K562 (cell line): ENCODE data around the gene TMEFF2. TPM values are rescaled to one million over a fixed set of nuclear protein-coding genes. Genes with fewer than 3 reads are reported as not detected.

Experiments
- AFF4 ChIP-seq: sonication (generic); formaldehyde crosslinking; IDR thresholded peaks from 2 replicates; pipeline ENCODE4 v1.8.0; 2023; ENCODE audit warnings: mild to moderate bottlenecking, missing genetic modification reagents
- ARHGAP35 ChIP-seq: fragments of 450-650 bp; IDR thresholded peaks from 2 replicates; pipeline ENCODE4 v1.6.1; 2018; ENCODE audit not compliant: partially characterized antibody
- LARP7 ChIP-seq: fragments of 450-650 bp; IDR thresholded peaks from 2 replicates; pipeline ENCODE4 v1.6.1; 2016
- NELFE ChIP-seq: IDR thresholded peaks from 2 replicates; pipeline ENCODE4 v1.6.1; 2011; ENCODE audit warnings: mild to moderate bottlenecking; ENCODE audit not compliant: insufficient read depth, insufficient read length
- TCF3 ChIP-seq: sonication (generic); formaldehyde crosslinking; IDR thresholded peaks from 2 replicates; pipeline ENCODE4 v1.4.0; 2020; ENCODE audit warnings: mild to moderate bottlenecking, missing genetic modification reagents
- ZBTB40 ChIP-seq, 2 experiments: fragments of 450-650 bp in 1 of 2; sonication (generic) in 1 of 2; formaldehyde crosslinking in 1 of 2; IDR thresholded peaks; 2 replicates each; pipeline versions ENCODE4 v1.7.1 to v1.9.0; 2016 to 2022; ENCODE audit warnings: inconsistent platforms in 1 of 2, mild to moderate bottlenecking in 1 of 2, missing genetic modification reagents in 1 of 2
- ZBTB7A ChIP-seq: IDR thresholded peaks from 2 replicates; pipeline ENCODE4 v1.6.1; 2011; ENCODE audit warnings: low read depth, mild to moderate bottlenecking, low read length, moderate library complexity, borderline replicate concordance; ENCODE audit not compliant: control insufficient read depth
- ZNF12 ChIP-seq: sonication (generic); formaldehyde crosslinking; IDR thresholded peaks from 2 replicates; pipeline ENCODE4 v1.4.0; 2020; ENCODE audit warnings: mild to moderate bottlenecking, missing genetic modification reagents
- ZNF583 ChIP-seq: fragments of 250-450 bp; sonication (Bioruptor Pico); IDR thresholded peaks from 2 replicates; pipeline ENCODE4 v1.4.0; 2020
- ZNF830 ChIP-seq: fragments of 250-450 bp; sonication (Bioruptor Pico); IDR thresholded peaks from 2 replicates; pipeline ENCODE4 v1.5.0; 2021; ENCODE audit warnings: mild to moderate bottlenecking
- polyA plus RNA-seq, 8 experiments: library from polyadenylated mRNA; depleted of rRNA in 4 of 8; stranded (reverse) in 5 of 8; unstranded in 3 of 8; fragments of >200 nt; fragmentation: Nextera tagmentation in 2 of 8; fragmentation: Illumina TruSeq in 1 of 8; extraction: Ambion mirVana in 2 of 8; extraction: Trizol in 1 of 8; gene quantifications; 2 replicates each; pipeline versions ENCODE4 v1.2.1 to v1.2.3, GENCODE V29; 2011 to 2014; ENCODE audit warnings: inconsistent platforms in 1 of 8, missing spikeins in 1 of 8
- total RNA-seq, 7 experiments: library from RNA; depleted of rRNA in 6 of 7; stranded (reverse); fragments of >200 nt in 6 of 7; fragmentation: Illumina TruSeq in 2 of 7; extraction: Trizol in 2 of 7; gene quantifications; 2 replicates each; pipeline versions ENCODE4 v1.2.1 to v1.2.3, GENCODE V29; 2011 to 2021; ENCODE audit warnings: low replicate concordance in 1 of 7
- TF ChIP-seq, protein P1 (sequence below): fragments of 450-650 bp; IDR thresholded peaks from 2 replicates; pipeline ENCODE4 v1.6.1; 2016; ENCODE audit warnings: missing biosample characterization, missing genetic modification characterization
- TF ChIP-seq, protein P2 (sequence below): fragments of 250-450 bp; sonication (Bioruptor Pico); IDR thresholded peaks from 2 replicates; pipeline ENCODE4 v1.8.0; 2021; ENCODE audit warnings: mild to moderate bottlenecking, moderate library complexity

TMEFF2 gene
- total and polyA plus RNA-seq, 9 of the 15 experiments (the other 6 are each of a cell fraction or from before 2014, with no cell fraction given) = 1.4 TPM; not detected in 8

DNA sequence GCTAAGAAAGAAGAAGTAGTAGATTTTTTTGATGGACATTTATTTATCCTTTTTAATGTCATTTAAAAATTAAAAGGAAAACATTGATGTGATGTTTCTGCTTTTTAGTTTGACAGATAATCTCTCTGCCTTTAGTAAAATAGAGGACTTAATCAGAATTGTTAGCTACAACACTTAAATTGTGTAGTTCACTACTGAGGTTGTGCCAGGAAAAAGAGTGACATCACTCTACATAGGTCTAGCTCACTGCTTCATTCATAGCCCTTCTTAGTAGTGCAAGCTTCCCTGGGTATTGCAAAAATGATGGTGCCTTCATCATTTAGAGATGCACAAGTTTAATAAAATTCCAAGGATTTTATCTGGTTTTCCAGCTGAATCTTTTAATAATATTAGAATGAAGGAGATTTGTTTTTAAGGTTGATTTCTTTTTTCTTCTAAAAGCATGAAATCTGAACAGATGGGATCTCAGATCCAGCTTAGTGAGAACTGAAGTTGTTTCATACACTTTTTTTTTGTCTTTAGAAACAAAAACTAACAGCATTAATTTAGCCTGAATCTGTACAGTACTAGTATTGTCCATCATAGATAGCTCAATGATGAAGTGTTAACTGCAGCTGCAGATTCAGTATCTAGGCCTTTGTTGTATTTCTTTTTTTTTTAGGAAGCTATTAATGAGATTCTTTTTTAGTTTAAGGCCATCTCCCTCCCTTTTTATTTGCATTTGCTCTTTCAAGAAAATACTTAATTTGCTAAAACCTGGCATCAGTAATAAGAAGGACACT, 20.6 kb upstream of the TMEFF2 start (continued):
- no peak for TF ChIP-seq AFF4
- TF ChIP-seq ZNF830 (CRISPR knock-in tag) = no peak
- TF ChIP-seq, protein P1, sequence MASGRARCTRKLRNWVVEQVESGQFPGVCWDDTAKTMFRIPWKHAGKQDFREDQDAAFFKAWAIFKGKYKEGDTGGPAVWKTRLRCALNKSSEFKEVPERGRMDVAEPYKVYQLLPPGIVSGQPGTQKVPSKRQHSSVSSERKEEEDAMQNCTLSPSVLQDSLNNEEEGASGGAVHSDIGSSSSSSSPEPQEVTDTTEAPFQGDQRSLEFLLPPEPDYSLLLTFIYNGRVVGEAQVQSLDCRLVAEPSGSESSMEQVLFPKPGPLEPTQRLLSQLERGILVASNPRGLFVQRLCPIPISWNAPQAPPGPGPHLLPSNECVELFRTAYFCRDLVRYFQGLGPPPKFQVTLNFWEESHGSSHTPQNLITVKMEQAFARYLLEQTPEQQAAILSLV (tag) = no peak
- no peak for TF ChIP-seq ZBTB40 (IDR thresholded peaks at IDR 0.05)
- no peak for TF ChIP-seq ZBTB40 (CRISPR knock-in tag; IDR thresholded peaks at IDR 0.05)
- no peak for TF ChIP-seq LARP7
- TF ChIP-seq, protein P2, sequence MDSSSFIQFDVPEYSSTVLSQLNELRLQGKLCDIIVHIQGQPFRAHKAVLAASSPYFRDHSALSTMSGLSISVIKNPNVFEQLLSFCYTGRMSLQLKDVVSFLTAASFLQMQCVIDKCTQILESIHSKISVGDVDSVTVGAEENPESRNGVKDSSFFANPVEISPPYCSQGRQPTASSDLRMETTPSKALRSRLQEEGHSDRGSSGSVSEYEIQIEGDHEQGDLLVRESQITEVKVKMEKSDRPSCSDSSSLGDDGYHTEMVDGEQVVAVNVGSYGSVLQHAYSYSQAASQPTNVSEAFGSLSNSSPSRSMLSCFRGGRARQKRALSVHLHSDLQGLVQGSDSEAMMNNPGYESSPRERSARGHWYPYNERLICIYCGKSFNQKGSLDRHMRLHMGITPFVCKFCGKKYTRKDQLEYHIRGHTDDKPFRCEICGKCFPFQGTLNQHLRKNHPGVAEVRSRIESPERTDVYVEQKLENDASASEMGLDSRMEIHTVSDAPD (CRISPR knock-in tag) = no peak
- no peak for TF ChIP-seq ZBTB7A
- TF ChIP-seq NELFE = no peak
- TF ChIP-seq ZNF583 = no peak
- no peak for TF ChIP-seq TCF3
- TF ChIP-seq ARHGAP35 = no peak
- no peak for TF ChIP-seq ZNF12 (CRISPR knock-in tag)
